ENCODE measurements around the gene ALKBH2.

ALKBH2 gene

GRCh38 chr12:109093022-109093918 lies at the start of gene ALKBH2:
Gene ALKBH2, minus strand, starts transcription at chr12:109093472. Its CDS starts 686 bp downstream, at chr12:109092786.
- DNase-seq (ENCODE audit: low spot score in 2 of 2): peak; percentile 91 to 95
- Mint-ChIP-seq H3K4me3 (peak within 1 kb of the TSS; percentile 72), H3K9me3 (no peaks in the 10 kb centered on the region), H3K4me1 (peaks cover 37% of the 10 kb centered on the region), H3K36me3 (peaks cover 36% of the 10 kb centered on the region), H3K27ac (peak within 1 kb of the TSS; percentile 84)
- peak; percentile 85 for ATAC-seq

- Mint-ChIP-seq H3K9me3 (peaks cover 3% of the 10 kb centered on the region), H3K27ac (no peak overlapping the region), H3K4me1 (peaks cover 8% of the 10 kb centered on the region), H3K36me3 (no peaks in the 10 kb centered on the region), H3K4me3 (no peak overlapping the region)
- ATAC-seq (no peak), DNase-seq (ENCODE audit: low spot score in 2 of 2) (no peak)
These were observed 47.3 kb upstream of the ALKBH2 start for GRCh38 chr12:109140560-109140959.

- no peak for DNase-seq (ENCODE audit: low spot score in 2 of 2)
- H3K9me3 Mint-ChIP-seq: peaks cover 3% of the 10 kb centered on the region
- no peak overlapping the region for H3K4me3 Mint-ChIP-seq
- H3K27ac Mint-ChIP-seq: peak overlapping the region; percentile 26
- H3K4me1 Mint-ChIP-seq: peaks cover 8% of the 10 kb centered on the region
- no peaks in the 10 kb centered on the region for H3K36me3 Mint-ChIP-seq
- ATAC-seq: no peak
These were observed 46.5 kb upstream of the ALKBH2 start for GRCh38 chr12:109139791-109140190.

GRCh38 chr12:109139360-109139759 lies 46.1 kb upstream of the ALKBH2 start:
- Mint-ChIP-seq H3K4me3 (no peak overlapping the region), H3K36me3 (no peaks in the 10 kb centered on the region), H3K9me3 (peaks cover 3% of the 10 kb centered on the region), H3K27ac (peak overlapping the region; percentile 26), H3K4me1 (peaks cover 8% of the 10 kb centered on the region)
- DNase-seq (ENCODE audit: low spot score in 2 of 2) (no peak), ATAC-seq (no peak)

GRCh38 chr12:109137055-109137454 lies 43.8 kb upstream of the ALKBH2 start:
- no peak overlapping the region for H3K4me3 Mint-ChIP-seq
- no peak overlapping the region for H3K27ac Mint-ChIP-seq
- no peaks in the 10 kb centered on the region for H3K36me3 Mint-ChIP-seq
- DNase-seq (ENCODE audit: low spot score in 2 of 2) (no peak), ATAC-seq (no peak)
- peaks cover 3% of the 10 kb centered on the region for H3K9me3 Mint-ChIP-seq
- no peaks in the 10 kb centered on the region for H3K4me1 Mint-ChIP-seq

- H3K27ac Mint-ChIP-seq: no peak overlapping the region
- no peaks in the 10 kb centered on the region for H3K4me1 Mint-ChIP-seq
- DNase-seq (ENCODE audit: low spot score in 2 of 2) (no peak), ATAC-seq (no peak)
- no peaks in the 10 kb centered on the region for H3K36me3 Mint-ChIP-seq
- peaks cover 3% of the 10 kb centered on the region for H3K9me3 Mint-ChIP-seq
- no peak overlapping the region for H3K4me3 Mint-ChIP-seq
These were observed 41.1 kb upstream of the ALKBH2 start for GRCh38 chr12:109134186-109134917.

- no peaks in the 10 kb centered on the region for H3K9me3 Mint-ChIP-seq
- peak; percentile 16 for ATAC-seq
- no peaks in the 10 kb centered on the region for H3K36me3 Mint-ChIP-seq
- peak overlapping the region; percentile 21 for H3K27ac Mint-ChIP-seq
- no peaks in the 10 kb centered on the region for H3K4me1 Mint-ChIP-seq
- H3K4me3 Mint-ChIP-seq: no peak overlapping the region
- DNase-seq (ENCODE audit: low spot score in 2 of 2): no peak
These were observed 38.1 kb upstream of the ALKBH2 start for GRCh38 chr12:109131154-109132050.

GRCh38 chr12:109130297-109131153 lies 37.3 kb upstream of the ALKBH2 start:
- Mint-ChIP-seq H3K9me3 (no peaks in the 10 kb centered on the region), H3K4me1 (no peaks in the 10 kb centered on the region), H3K36me3 (no peaks in the 10 kb centered on the region), H3K27ac (peak overlapping the region; percentile 21), H3K4me3 (no peak overlapping the region)
- DNase-seq (ENCODE audit: low spot score in 2 of 2) (no peak), ATAC-seq (no peak)

GRCh38 chr12:109127533-109128242 lies 34.4 kb upstream of the ALKBH2 start:
- DNase-seq (ENCODE audit: low spot score in 2 of 2) (no peak), ATAC-seq (no peak)
- H3K36me3 Mint-ChIP-seq: no peaks in the 10 kb centered on the region
- H3K27ac Mint-ChIP-seq: no peak overlapping the region
- no peak overlapping the region for H3K4me3 Mint-ChIP-seq
- H3K9me3 Mint-ChIP-seq: no peaks in the 10 kb centered on the region
- no peaks in the 10 kb centered on the region for H3K4me1 Mint-ChIP-seq

- no peak overlapping the region for H3K27ac Mint-ChIP-seq
- H3K4me3 Mint-ChIP-seq: no peak overlapping the region
- H3K36me3 Mint-ChIP-seq: no peaks in the 10 kb centered on the region
- no peaks in the 10 kb centered on the region for H3K9me3 Mint-ChIP-seq
- DNase-seq (ENCODE audit: low spot score in 2 of 2) (no peak), ATAC-seq (no peak)
- no peaks in the 10 kb centered on the region for H3K4me1 Mint-ChIP-seq
These were observed 33.5 kb upstream of the ALKBH2 start for GRCh38 chr12:109126784-109127183.

- H3K9me3 Mint-ChIP-seq: no peaks in the 10 kb centered on the region
- ATAC-seq (no peak), DNase-seq (ENCODE audit: low spot score in 2 of 2) (no peak)
- no peaks in the 10 kb centered on the region for H3K4me1 Mint-ChIP-seq
- H3K36me3 Mint-ChIP-seq: no peaks in the 10 kb centered on the region
- H3K27ac Mint-ChIP-seq: no peak overlapping the region
- no peak overlapping the region for H3K4me3 Mint-ChIP-seq
These were observed 32.5 kb upstream of the ALKBH2 start for GRCh38 chr12:109125791-109126190.

GRCh38 chr12:109124878-109125648 lies 31.8 kb upstream of the ALKBH2 start:
- H3K4me1 Mint-ChIP-seq: no peaks in the 10 kb centered on the region
- ATAC-seq: no peak
- no peak for DNase-seq (ENCODE audit: low spot score in 2 of 2)

GRCh38 chr12:109121346-109121880 lies 28.1 kb upstream of the ALKBH2 start:
- Mint-ChIP-seq H3K4me3 (no peak overlapping the region), H3K27ac (no peak overlapping the region), H3K4me1 (no peaks in the 10 kb centered on the region), H3K36me3 (no peaks in the 10 kb centered on the region), H3K9me3 (no peaks in the 10 kb centered on the region)
- DNase-seq (ENCODE audit: low spot score in 2 of 2) (no peak), ATAC-seq (no peak)

More at GRCh38 chr12:109124878-109125648, 31.8 kb upstream of the ALKBH2 start:
- Mint-ChIP-seq H3K27ac (no peak overlapping the region), H3K9me3 (no peaks in the 10 kb centered on the region), H3K36me3 (no peaks in the 10 kb centered on the region), H3K4me3 (no peak overlapping the region)

All from stimulated activated effector memory CD8-positive, alpha-beta T cell treated with anti-CD3 and anti-CD28 coated beads, Interleukin-12 subunit alpha, Interleukin-12 subunit beta, amount 100 ng/mL, for 72 hours (primary cell).